Esophagus muscularis mucosa (tissue), 4 donors: ENCODE data around the gene FMN1.

Source experiments
- EP300 ChIP-seq: sonication (generic); formaldehyde crosslinking; IDR thresholded peaks from one replicate; pipeline ENCODE4 v1.6.1; 2017; ENCODE audit warnings: antibody characterized with exemption
- POLR2A ChIP-seq: fragments of 450-650 bp; IDR thresholded peaks from one replicate; pipeline ENCODE4 v1.6.1; 2017; ENCODE audit warnings: antibody characterized with exemption, moderate library complexity, mild to moderate bottlenecking, low read depth
- TF ChIP-seq, protein P1 (sequence below), 3 experiments: fragments of 200-600 bp in 2 of 3; fragments of 450-650 bp in 1 of 3; sonication (generic) in 2 of 3; IDR thresholded peaks; one replicate each; pipeline ENCODE4 v1.5.1; 2017 to 2019; ENCODE audit warnings: antibody characterized with exemption in 3 of 3, mild to moderate bottlenecking in 2 of 3, moderate library complexity in 1 of 3

DNA sequence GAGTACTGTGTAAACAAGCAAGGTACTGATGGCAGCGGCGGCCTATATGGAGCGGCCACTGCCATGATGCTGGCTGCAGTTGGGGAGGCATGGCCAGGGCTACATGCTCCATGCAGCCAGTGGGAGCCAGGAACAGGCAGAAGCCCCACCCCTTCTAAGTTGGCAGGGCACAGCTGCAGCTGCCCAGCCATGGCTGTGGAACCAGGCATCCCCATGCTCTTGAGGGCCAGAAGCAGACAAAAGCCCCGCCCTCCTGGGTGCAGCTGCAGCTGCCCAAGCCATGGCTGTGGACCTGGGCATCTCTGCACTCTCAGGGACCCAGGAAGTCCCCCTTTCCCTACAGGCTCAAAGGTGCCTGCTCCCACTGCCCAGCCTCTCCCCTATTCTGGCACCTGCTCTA lies 150.9 kb downstream of the FMN1 start:
- TF ChIP-seq, protein P1, sequence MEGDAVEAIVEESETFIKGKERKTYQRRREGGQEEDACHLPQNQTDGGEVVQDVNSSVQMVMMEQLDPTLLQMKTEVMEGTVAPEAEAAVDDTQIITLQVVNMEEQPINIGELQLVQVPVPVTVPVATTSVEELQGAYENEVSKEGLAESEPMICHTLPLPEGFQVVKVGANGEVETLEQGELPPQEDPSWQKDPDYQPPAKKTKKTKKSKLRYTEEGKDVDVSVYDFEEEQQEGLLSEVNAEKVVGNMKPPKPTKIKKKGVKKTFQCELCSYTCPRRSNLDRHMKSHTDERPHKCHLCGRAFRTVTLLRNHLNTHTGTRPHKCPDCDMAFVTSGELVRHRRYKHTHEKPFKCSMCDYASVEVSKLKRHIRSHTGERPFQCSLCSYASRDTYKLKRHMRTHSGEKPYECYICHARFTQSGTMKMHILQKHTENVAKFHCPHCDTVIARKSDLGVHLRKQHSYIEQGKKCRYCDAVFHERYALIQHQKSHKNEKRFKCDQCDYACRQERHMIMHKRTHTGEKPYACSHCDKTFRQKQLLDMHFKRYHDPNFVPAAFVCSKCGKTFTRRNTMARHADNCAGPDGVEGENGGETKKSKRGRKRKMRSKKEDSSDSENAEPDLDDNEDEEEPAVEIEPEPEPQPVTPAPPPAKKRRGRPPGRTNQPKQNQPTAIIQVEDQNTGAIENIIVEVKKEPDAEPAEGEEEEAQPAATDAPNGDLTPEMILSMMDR (IDR thresholded peaks at IDR 0.05) = no peak
- TF ChIP-seq POLR2A (no peak), EP300 (no peak)
